Ovary (tissue), 3 donors: ENCODE results near the gene PIAS4.

Experiments used
- POLR2A ChIP-seq: fragments of 450-650 bp; IDR thresholded peaks from one replicate; pipeline ENCODE4 v1.6.1; 2017; ENCODE audit warnings: antibody characterized with exemption, mild to moderate bottlenecking, moderate library complexity
- TF ChIP-seq, protein P1 (sequence below), 3 donors: fragments of 450-650 bp in 2 of 3; fragments of 200-600 bp in 1 of 3; IDR thresholded peaks; one replicate each; pipeline versions ENCODE4 v1.5.1 to v1.8.0; 2016 to 2022; ENCODE audit warnings: antibody characterized with exemption in 3 of 3, mild to moderate bottlenecking in 1 of 3
- donor health status: DM: no; HTN: no; CAD: no.

DNA sequence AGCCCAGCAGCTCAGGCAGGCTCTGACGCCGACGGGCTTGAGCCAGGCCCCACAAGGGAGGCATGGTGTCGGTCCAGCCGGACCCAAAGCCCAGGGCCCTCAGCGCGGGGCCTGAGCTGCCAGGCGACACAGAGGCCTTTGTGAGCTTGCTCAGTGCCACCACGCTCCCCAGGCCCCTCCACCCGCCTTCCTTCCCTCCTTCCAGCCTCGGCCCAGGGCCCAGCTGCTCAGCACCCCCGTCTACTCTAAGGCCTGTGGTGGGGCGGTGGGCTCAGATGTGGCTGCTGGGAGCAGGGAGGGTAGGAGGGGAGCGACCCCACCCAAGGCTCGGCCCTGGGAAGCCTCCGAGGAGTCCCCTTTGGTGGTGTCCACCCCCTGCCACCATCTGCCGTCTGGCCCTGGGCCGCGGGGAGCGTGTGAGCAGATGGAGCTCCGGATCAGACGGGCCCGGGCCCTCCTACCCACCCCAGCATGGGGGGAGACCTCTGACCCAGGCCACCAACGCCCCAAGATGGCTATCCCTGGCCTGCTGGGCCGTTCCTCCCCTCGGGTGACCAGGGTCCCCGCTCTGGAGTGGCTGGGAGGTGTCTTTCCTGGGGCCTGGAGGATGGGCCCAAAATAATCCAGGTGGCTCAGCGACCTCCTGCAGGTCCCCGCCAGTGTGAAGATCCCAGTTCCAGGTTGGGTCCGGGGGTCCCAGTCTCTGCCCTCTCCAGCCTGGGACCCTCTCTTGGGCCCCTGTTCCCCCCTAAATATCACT lies 51.3 kb downstream of the PIAS4 start:
- TF ChIP-seq, protein P1, sequence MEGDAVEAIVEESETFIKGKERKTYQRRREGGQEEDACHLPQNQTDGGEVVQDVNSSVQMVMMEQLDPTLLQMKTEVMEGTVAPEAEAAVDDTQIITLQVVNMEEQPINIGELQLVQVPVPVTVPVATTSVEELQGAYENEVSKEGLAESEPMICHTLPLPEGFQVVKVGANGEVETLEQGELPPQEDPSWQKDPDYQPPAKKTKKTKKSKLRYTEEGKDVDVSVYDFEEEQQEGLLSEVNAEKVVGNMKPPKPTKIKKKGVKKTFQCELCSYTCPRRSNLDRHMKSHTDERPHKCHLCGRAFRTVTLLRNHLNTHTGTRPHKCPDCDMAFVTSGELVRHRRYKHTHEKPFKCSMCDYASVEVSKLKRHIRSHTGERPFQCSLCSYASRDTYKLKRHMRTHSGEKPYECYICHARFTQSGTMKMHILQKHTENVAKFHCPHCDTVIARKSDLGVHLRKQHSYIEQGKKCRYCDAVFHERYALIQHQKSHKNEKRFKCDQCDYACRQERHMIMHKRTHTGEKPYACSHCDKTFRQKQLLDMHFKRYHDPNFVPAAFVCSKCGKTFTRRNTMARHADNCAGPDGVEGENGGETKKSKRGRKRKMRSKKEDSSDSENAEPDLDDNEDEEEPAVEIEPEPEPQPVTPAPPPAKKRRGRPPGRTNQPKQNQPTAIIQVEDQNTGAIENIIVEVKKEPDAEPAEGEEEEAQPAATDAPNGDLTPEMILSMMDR (IDR thresholded peaks at IDR 0.05), result no peak
- TF ChIP-seq POLR2A, result no peak
